ENCODE data around the gene IFT81.

IFT81 gene

GRCh38 chr12:110157539-110157938 lies 33.4 kb downstream of the IFT81 start:
- no peak for DNase-seq (ENCODE audit: low read depth)

DNA sequence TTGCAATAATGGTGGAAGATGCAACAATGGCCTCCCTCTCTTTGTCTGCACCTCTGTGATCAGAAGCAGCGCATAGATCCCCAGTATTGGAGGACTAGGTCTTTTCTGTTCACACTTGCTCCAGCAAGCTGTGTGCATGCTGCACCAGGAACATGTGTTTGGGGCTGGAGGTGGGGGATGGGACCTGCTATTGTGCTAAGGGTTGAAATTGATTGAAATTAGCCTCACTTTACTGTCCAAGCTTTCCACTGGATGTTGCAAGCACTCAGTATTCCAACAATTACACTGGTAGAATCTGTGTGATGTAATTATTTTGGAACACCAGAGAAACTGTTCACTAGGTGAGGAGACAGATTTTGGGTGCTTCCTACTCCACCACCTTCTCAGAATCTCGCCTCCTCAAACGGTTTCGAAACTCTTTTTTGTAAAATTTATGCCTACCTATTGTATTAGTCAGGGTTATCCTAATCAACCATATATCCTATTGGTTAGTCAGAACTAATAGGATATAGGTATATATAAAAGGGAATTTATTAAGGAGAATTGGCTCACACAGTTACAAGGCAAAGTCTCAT lies 35.6 kb downstream of the IFT81 start:
- DNase-seq (ENCODE audit: low read depth) = no peak

DNA sequence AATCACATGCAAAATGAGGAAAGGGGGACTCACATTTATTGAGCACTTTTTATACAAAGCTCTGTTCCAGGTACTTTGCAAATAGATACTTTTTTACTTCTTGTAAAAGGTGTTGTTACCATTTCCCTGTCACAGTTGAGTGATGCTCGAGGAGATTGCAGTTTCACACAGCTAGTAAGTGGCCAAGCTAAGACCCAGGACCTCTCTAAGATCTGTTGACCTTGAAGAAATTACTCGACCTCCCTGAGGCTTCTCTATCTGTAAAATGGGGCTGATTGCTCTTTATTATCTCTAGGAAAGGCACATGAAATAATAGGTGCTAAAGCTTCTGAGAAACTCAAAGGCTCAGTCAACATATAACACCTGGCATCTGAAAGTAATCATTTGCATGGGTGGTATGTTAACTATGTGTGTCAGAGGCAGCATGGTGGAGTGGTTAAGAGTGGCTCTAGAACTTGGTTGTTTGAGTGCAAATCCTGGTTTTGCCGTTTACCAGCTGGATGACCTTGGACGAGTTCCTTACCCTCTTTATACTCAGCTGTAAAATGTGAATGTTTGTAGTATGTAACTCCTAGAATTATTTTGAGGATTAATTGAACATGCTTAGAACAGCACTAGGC lies 41.5 kb downstream of the IFT81 start:
- DNase-seq (ENCODE audit: low read depth) = no peak

DNA sequence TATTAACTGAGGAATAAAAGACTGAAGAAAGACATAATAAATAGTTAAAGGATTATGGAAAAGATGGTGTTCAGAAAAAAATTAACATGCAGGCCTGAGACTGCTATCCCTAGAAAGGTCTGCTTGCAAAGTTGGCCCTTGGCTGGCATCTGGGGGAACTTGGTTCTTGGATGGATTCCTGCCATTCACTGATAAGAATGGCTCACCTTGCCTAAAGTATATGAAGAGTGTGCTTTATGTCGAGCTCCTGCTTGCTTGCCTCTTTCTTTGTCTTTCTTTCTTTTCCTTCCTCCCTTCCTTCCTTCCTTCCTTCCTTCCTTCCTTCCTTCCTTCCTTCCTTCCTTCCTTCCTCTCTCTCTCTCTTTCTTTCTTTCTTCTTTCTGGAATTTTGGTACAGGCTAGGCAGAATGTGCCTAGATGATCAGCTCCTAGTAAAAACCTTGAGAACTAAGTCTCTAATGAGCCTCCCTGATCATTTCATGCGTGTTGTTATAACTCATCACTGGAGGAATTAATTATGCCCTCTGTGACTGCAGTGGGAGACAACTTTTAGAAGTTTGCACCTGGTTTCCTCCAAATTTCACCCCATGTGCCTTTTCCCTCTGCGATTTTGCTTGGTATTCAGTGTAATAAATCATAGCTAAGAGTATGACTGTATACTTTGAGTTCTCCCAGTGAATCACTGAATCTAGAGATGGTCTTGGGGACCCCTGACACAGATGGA lies 44.7 kb downstream of the IFT81 start:
- DNase-seq (ENCODE audit: low read depth) = no peak

GRCh38 chr12:110170535-110171185 lies 46.5 kb downstream of the IFT81 start:
- DNase-seq (ENCODE audit: low read depth) = no peak

DNA sequence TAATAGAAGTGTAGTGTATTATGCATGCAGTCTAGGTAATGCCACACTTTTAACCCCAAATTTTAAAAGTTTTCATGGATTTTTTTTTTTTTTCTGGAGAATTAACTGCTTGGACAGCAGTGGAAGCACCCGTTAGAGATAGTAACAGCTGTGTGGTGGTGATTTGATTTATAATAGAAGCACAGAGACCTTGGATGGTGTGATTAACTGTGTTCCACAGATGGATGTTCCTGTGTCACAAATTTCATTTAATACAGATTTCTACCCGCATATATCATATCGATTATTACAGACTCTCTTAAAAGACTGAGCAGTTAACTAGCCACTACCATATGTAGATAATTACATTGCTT lies 47.0 kb downstream of the IFT81 start:
- no peak for DNase-seq (ENCODE audit: low read depth)

GRCh38 chr12:110171636-110172035 lies 47.5 kb downstream of the IFT81 start:
- no peak for DNase-seq (ENCODE audit: low read depth)

GRCh38 chr12:110174373-110174996 lies 50.3 kb downstream of the IFT81 start:
- DNase-seq (ENCODE audit: low read depth) = no peak

- DNase-seq (ENCODE audit: low read depth) = no peak
These were observed 51.0 kb downstream of the IFT81 start for GRCh38 chr12:110175201-110175600.

DNA sequence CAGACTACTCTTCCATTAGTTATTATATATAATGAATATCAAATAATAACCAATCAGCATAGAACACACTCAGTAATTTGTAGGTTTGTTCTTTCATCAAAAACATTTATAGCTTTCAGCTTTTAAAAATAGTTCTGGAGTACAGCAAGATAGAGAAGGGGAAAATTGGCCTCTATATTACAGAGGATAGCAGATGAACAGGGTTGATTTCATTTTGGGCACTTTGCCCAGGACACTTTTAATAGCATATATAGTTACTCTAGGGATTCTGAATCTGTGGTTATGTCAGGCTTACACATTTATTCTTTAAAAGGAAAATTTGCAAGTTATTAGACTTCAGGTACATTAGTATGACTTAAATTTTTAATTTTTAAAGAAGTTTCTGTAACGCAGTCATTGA lies 52.6 kb downstream of the IFT81 start:
- no peak for DNase-seq (ENCODE audit: low read depth)

- DNase-seq (ENCODE audit: low read depth) = no peak
These were observed 55.1 kb downstream of the IFT81 start for GRCh38 chr12:110179291-110179690.

GRCh38 chr12:110180591-110181005 lies 56.4 kb downstream of the IFT81 start:
- DNase-seq (ENCODE audit: low read depth) = no peak

DNA sequence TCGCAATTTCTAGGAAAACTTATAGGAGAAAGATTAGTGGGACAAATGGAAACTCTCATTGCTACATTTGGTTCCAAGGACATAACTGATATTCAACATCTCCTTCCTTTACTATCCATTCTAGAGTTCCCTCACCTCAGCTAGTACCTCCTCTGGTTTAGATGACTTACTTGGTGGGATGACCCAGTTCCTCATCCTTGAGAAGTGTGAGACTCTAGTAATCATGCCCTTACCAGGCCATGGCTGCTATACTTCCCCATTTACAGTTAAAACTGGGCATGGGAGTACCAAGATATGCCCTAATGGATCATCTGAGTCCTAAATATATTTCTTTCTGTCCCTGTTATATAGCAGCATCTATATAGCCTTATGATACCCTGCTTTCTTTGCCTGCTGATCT lies 58.1 kb downstream of the IFT81 start:
- no peak for DNase-seq (ENCODE audit: low read depth)

GRCh38 chr12:110183386-110183785 lies 59.2 kb downstream of the IFT81 start:
- no peak for DNase-seq (ENCODE audit: low read depth)

DNA sequence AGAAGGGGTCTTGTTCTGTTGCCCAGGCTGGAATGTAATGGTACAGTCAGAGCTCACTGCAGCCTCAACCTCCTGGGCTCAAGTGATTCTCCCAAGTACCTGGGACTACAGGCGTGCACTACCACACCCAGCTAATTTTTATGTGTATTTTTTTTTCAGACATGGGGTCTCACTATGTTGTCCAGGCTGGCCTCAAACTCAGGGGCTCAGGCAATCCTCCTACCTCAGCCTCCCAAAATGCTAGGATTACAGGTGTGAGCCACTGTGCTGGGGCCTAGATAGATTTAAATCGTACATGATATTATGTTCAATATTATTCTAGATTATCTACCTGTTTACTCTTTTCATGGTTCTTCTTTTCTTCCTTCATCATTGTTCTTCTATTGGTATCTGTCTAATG lies 61.5 kb downstream of the IFT81 start:
- DNase-seq (ENCODE audit: low read depth) = no peak

DNA sequence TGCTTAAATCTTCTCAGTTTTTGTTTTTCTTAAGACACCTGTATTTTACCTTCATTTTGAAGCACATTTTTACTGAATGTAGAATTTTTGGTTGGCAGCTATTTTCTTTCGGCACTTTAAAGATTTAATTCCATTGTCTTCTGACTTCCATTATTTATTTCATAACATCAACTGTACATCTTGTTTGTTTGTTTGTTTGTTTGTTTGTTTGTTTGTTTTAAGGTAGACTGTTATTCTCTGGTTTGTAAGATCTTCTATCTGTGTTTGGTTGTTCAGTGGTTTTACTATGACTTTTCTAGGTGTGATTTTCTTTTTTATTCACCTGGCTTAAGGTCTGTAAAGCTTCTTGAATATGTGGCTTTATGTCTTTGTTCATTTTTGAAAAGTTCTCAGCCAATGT lies 61.9 kb downstream of the IFT81 start:
- no peak for DNase-seq (ENCODE audit: low read depth)

- DNase-seq (ENCODE audit: low read depth) = no peak
These were observed 69.0 kb downstream of the IFT81 start for GRCh38 chr12:110193196-110193595.

GRCh38 chr12:110197003-110197402 lies 72.8 kb downstream of the IFT81 start:
- DNase-seq (ENCODE audit: low read depth) = no peak

- DNase-seq (ENCODE audit: low read depth) = no peak
These were observed 74.2 kb downstream of the IFT81 start for GRCh38 chr12:110198386-110198785.

- no peak for DNase-seq (ENCODE audit: low read depth)
These were observed 75.4 kb downstream of the IFT81 start for GRCh38 chr12:110199339-110200123.

DNA sequence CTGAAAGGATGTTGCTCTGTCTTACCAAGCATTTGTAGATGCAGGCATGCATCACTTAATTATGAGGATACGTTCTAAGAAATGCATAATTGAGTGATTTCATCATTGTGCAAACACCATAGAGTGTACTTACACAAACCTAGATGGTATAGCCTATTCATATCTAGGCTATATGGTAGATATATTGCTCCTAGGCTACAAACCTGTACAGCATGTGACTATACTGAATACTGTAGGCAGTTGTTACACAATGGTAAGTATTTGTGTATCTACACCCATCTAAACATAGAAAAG lies 75.9 kb downstream of the IFT81 start:
- no peak for DNase-seq (ENCODE audit: low read depth)

GRCh38 chr12:110201995-110202394 lies 77.8 kb downstream of the IFT81 start:
- DNase-seq (ENCODE audit: low read depth) = no peak
